Measurements from ENCODE around the gene MARCKS. TPM values are rescaled to one million over a fixed set of nuclear protein-coding genes. Genes with fewer than 3 reads are reported as not detected.
A peak's percentile ranks its signal among the peaks of the same experiment; 100 is the strongest.

The MARCKS gene
- total and polyA plus RNA-seq, 2 of the 13 experiments (the other 11 are each of a cell fraction or from before 2014, with no cell fraction given), result 30.5 to 39.5 TPM

- TF ChIP-seq MTERF4 (CRISPR knock-in tag; IDR thresholded peaks at IDR 0.05) (no peak), NFE2L2 (IDR thresholded peaks at IDR 0.05; ENCODE audit: low read length) (no peak), SRF (IDR thresholded peaks at IDR 0.05; ENCODE audit: low read depth, low read length) (no peak), CBX5 (CRISPR knock-in tag; IDR thresholded peaks at IDR 0.05; ENCODE audit: borderline replicate concordance) (no peak), ZNF879 (CRISPR knock-in tag; IDR thresholded peaks at IDR 0.05) (no peak), ARID5B (CRISPR knock-in tag; IDR thresholded peaks at IDR 0.05) (peak; percentile 58), RFXANK (CRISPR knock-in tag; IDR thresholded peaks at IDR 0.05) (no peak), LCORL (IDR thresholded peaks at IDR 0.05) (no peak), LCORL (CRISPR knock-in tag; IDR thresholded peaks at IDR 0.05) (0 out of 2 replicates have a peak, but pooled peaks have one; percentile 55), CHCHD3 (CRISPR knock-in tag; IDR thresholded peaks at IDR 0.05) (no peak), ZNF263 (CRISPR knock-in tag; IDR thresholded peaks at IDR 0.05) (0 out of 2 replicates have a peak, but pooled peaks have one; percentile 35), PRMT3 (CRISPR knock-in tag; IDR thresholded peaks at IDR 0.05; ENCODE audit: borderline replicate concordance, low read depth) (no peak), SATB2 (CRISPR knock-in tag; IDR thresholded peaks at IDR 0.05) (no peak), MEIS2 (CRISPR knock-in tag; IDR thresholded peaks at IDR 0.05) (no peak), ZSCAN31 (CRISPR knock-in tag; IDR thresholded peaks at IDR 0.05; ENCODE audit: low read depth) (no peak), ZNF709 (CRISPR knock-in tag; IDR thresholded peaks at IDR 0.05) (no peak), POGZ (CRISPR knock-in tag; IDR thresholded peaks at IDR 0.05) (no peak), SNAPC5 (CRISPR knock-in tag; IDR thresholded peaks at IDR 0.05; ENCODE audit: borderline replicate concordance) (no peak), ZBTB20 (CRISPR knock-in tag; IDR thresholded peaks at IDR 0.05; ENCODE audit: borderline replicate concordance, low read depth) (no peak)
- TF ChIP-seq, protein P1, sequence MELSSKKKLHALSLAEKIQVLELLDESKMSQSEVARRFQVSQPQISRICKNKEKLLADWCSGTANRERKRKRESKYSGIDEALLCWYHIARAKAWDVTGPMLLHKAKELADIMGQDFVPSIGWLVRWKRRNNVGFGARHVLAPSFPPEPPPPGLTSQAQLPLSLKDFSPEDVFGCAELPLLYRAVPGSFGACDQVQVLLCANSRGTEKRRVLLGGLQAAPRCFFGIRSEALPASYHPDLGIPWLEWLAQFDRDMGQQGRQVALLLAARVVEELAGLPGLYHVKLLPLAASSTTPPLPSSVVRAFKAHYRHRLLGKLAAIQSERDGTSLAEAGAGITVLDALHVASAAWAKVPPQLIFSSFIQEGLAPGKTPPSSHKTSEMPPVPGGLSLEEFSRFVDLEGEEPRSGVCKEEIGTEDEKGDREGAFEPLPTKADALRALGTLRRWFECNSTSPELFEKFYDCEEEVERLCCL (CRISPR knock-in tag; IDR thresholded peaks at IDR 0.05; ENCODE audit: borderline replicate concordance), result no peak
- TF ChIP-seq, protein P2, sequence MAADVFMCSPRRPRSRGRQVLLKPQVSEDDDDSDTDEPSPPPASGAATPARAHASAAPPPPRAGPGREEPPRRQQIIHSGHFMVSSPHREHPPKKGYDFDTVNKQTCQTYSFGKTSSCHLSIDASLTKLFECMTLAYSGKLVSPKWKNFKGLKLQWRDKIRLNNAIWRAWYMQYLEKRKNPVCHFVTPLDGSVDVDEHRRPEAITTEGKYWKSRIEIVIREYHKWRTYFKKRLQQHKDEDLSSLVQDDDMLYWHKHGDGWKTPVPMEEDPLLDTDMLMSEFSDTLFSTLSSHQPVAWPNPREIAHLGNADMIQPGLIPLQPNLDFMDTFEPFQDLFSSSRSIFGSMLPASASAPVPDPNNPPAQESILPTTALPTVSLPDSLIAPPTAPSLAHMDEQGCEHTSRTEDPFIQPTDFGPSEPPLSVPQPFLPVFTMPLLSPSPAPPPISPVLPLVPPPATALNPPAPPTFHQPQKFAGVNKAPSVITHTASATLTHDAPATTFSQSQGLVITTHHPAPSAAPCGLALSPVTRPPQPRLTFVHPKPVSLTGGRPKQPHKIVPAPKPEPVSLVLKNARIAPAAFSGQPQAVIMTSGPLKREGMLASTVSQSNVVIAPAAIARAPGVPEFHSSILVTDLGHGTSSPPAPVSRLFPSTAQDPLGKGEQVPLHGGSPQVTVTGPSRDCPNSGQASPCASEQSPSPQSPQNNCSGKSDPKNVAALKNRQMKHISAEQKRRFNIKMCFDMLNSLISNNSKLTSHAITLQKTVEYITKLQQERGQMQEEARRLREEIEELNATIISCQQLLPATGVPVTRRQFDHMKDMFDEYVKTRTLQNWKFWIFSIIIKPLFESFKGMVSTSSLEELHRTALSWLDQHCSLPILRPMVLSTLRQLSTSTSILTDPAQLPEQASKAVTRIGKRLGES (CRISPR knock-in tag; IDR thresholded peaks at IDR 0.05; ENCODE audit: borderline replicate concordance), result no peak
Measured at GRCh38 chr6:113903666-113904330, 46.7 kb downstream of the MARCKS start (continued).
